HEK293 (cell line): ENCODE data around the gene SHISAL2A.

Experiments used
- CTCF ChIA-PET: fragments of 350-600 bp; formaldehyde crosslinking; extraction: SDS; loops from one replicate; lab custom pipeline; 2021; ENCODE audit warnings: antibody characterized with exemption; lab: Yijun Ruan, JAX
- POLR2A ChIA-PET: fragments of 300-600 bp; formaldehyde crosslinking; extraction: SDS; loops from one replicate; lab custom pipeline; 2020; ENCODE audit warnings: antibody characterized with exemption, inconsistent platforms; lab: Yijun Ruan, JAX
- H3K27ac ChIP-seq: fragments of 200-500 bp; sonication (Bioruptor generic); 2 replicates; pipeline ENCODE4 v1.5.1; 2014; ENCODE audit warnings: low read depth, low read length, control low read depth, inconsistent platforms; ENCODE audit errors: extremely low read depth
- H3K36me3 ChIP-seq, 2 experiments: fragments of 200-500 bp in 1 of 2; sonication (Bioruptor generic) in 1 of 2; 1 replicate in 1 of 2; 2 replicates in 1 of 2; pipeline ENCODE4 v1.5.1; 2014 to 2017; ENCODE audit warnings: inconsistent platforms in 2 of 2, low read length in 2 of 2; ENCODE audit not compliant: control insufficient read depth in 2 of 2, insufficient read depth in 1 of 2
- H3K4me1 ChIP-seq: fragments of 200-500 bp; sonication (Bioruptor generic); 2 replicates; pipeline ENCODE4 v1.5.1; 2014; ENCODE audit warnings: mild to moderate bottlenecking, low read length, inconsistent platforms; ENCODE audit not compliant: control insufficient read depth, insufficient read depth
- H3K4me3 ChIP-seq: 2 replicates; pipeline ENCODE4 v1.5.1; 2011; ENCODE audit warnings: low read depth, mild to moderate bottlenecking, control low read depth, low read length, moderate library complexity
- H3K9me3 ChIP-seq: fragments of 200-500 bp; sonication (Bioruptor generic); 2 replicates; pipeline ENCODE4 v1.5.1; 2014; ENCODE audit warnings: low read depth, low read length, inconsistent platforms; ENCODE audit not compliant: control insufficient read depth, insufficient read depth
- GFI1B ChIP-seq: fragments of 450-650 bp; formaldehyde crosslinking; IDR thresholded peaks from 2 replicates; pipeline ENCODE4 v1.5.1; 2016; ENCODE audit warnings: missing biosample characterization, missing genetic modification characterization
- KLF10 ChIP-seq: fragments of 450-650 bp; IDR thresholded peaks from 2 replicates; pipeline ENCODE4 v1.5.1; 2018; ENCODE audit warnings: missing biosample characterization, mild to moderate bottlenecking, missing genetic modification characterization
- MEIS1 ChIP-seq: sonication (generic); formaldehyde crosslinking; IDR thresholded peaks from 2 replicates; pipeline ENCODE4 v1.8.1; 2022; ENCODE audit warnings: missing genetic modification reagents, mild to moderate bottlenecking, borderline replicate concordance
- SALL2 ChIP-seq: fragments of 450-650 bp; formaldehyde crosslinking; IDR thresholded peaks from 2 replicates; pipeline ENCODE4 v1.5.0; 2017; ENCODE audit warnings: missing biosample characterization, mild to moderate bottlenecking, missing genetic modification characterization, borderline replicate concordance
- ZIC2 ChIP-seq: fragments of 450-650 bp; formaldehyde crosslinking; IDR thresholded peaks from 2 replicates; pipeline ENCODE4 v1.5.1; 2016; ENCODE audit warnings: missing biosample characterization, missing genetic modification characterization
- ZNF175 ChIP-seq: fragments of 450-650 bp; formaldehyde crosslinking; IDR thresholded peaks from 2 replicates; pipeline ENCODE4 v1.5.1; 2016; ENCODE audit warnings: missing biosample characterization, missing genetic modification characterization
- ZNF2 ChIP-seq: fragments of 450-650 bp; formaldehyde crosslinking; IDR thresholded peaks from 2 replicates; pipeline ENCODE4 v1.5.1; 2016; ENCODE audit warnings: missing biosample characterization, missing genetic modification characterization
- ZNF202 ChIP-seq: fragments of 450-650 bp; formaldehyde crosslinking; IDR thresholded peaks from 2 replicates; pipeline ENCODE4 v1.5.1; 2016; ENCODE audit warnings: missing biosample characterization, missing genetic modification characterization, borderline replicate concordance
- ZNF37A ChIP-seq: fragments of 450-650 bp; IDR thresholded peaks from 2 replicates; pipeline ENCODE4 v1.5.1; 2018; ENCODE audit warnings: missing biosample characterization, missing genetic modification characterization
- ZNF423 ChIP-seq: fragments of 450-650 bp; formaldehyde crosslinking; IDR thresholded peaks from 2 replicates; pipeline ENCODE4 v1.5.1; 2016; ENCODE audit warnings: missing biosample characterization, missing genetic modification characterization
- ZNF747 ChIP-seq: fragments of 450-650 bp; formaldehyde crosslinking; IDR thresholded peaks from 2 replicates; pipeline ENCODE4 v1.5.1; 2016; ENCODE audit warnings: missing biosample characterization, missing genetic modification characterization
- TF ChIP-seq, protein P1 (sequence below): fragments of 450-650 bp; formaldehyde crosslinking; conservative IDR thresholded peaks from 2 replicates; pipeline ENCODE4 v1.5.1; 2016; ENCODE audit warnings: low read depth, missing biosample characterization, missing genetic modification characterization
- TF ChIP-seq, protein P2 (sequence below): fragments of 450-650 bp; formaldehyde crosslinking; IDR thresholded peaks from 2 replicates; pipeline ENCODE4 v1.5.1; 2016; ENCODE audit warnings: missing biosample characterization, missing genetic modification characterization
- TF ChIP-seq, protein P3 (sequence below): fragments of 450-650 bp; formaldehyde crosslinking; IDR thresholded peaks from 2 replicates; pipeline ENCODE4 v1.5.1; 2016; ENCODE audit warnings: missing biosample characterization, missing genetic modification characterization, borderline replicate concordance
- TF ChIP-seq, protein P4 (sequence below): fragments of 450-650 bp; formaldehyde crosslinking; IDR thresholded peaks from 2 replicates; pipeline ENCODE4 v1.5.1; 2016; ENCODE audit warnings: missing biosample characterization, missing genetic modification characterization

Gene SHISAL2A

DNA sequence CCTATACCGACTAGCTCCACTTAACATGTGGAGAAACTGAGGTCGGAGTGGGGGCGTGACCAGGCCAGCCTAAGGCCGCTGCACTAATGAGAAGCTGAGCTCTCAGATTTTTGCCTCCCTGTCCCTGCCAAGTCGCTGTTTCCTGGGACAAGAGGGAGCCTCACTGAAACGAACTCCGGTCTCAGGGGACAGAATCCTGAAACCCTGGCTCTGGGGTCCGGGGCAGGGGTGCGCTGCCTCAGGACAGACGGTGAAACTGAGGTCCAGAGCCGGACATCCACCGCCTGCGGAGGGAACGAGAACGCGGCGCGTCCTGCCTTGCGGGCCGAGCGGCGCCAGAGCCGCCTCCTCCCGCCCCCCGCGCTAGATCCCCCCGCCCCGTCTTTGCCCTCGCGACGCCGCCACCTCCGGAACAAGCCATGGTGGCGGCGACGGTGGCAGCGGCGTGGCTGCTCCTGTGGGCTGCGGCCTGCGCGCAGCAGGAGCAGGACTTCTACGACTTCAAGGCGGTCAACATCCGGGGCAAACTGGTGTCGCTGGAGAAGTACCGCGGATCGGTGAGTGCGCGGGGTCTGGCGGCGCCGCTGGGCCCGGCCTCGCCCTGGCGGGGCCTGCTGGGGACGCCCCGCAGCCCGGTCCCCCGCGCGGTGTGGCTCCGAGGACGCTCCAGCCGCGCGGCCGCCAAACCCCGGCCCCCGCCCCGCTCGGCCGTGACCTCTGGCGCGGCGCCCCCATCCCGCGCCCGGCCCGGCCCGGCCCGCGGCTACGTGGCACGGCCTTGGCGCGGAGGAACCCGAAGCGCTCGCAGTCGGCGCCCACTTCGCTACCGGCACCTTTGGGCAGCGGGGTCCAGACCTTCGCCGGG lies 30.7 kb upstream of the SHISAL2A start, which contains the start of gene GPX7:
GPX7 (plus strand) TSS at position 381 of the 865 bp plus-strand sequence; CDS start at position 420, 39 bp downstream.
- no peaks in the 10 kb centered on the region for H3K36me3 ChIP-seq
- TF ChIP-seq, protein P1, sequence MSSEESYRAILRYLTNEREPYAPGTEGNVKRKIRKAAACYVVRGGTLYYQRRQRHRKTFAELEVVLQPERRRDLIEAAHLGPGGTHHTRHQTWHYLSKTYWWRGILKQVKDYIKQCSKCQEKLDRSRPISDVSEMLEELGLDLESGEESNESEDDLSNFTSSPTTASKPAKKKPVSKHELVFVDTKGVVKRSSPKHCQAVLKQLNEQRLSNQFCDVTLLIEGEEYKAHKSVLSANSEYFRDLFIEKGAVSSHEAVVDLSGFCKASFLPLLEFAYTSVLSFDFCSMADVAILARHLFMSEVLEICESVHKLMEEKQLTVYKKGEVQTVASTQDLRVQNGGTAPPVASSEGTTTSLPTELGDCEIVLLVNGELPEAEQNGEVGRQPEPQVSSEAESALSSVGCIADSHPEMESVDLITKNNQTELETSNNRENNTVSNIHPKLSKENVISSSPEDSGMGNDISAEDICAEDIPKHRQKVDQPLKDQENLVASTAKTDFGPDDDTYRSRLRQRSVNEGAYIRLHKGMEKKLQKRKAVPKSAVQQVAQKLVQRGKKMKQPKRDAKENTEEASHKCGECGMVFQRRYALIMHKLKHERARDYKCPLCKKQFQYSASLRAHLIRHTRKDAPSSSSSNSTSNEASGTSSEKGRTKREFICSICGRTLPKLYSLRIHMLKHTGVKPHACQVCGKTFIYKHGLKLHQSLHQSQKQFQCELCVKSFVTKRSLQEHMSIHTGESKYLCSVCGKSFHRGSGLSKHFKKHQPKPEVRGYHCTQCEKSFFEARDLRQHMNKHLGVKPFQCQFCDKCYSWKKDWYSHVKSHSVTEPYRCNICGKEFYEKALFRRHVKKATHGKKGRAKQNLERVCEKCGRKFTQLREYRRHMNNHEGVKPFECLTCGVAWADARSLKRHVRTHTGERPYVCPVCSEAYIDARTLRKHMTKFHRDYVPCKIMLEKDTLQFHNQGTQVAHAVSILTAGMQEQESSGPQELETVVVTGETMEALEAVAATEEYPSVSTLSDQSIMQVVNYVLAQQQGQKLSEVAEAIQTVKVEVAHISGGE: no peak
- no peak for TF ChIP-seq ZNF175 (tag by site-specific recombination)
- TF ChIP-seq, protein P2, sequence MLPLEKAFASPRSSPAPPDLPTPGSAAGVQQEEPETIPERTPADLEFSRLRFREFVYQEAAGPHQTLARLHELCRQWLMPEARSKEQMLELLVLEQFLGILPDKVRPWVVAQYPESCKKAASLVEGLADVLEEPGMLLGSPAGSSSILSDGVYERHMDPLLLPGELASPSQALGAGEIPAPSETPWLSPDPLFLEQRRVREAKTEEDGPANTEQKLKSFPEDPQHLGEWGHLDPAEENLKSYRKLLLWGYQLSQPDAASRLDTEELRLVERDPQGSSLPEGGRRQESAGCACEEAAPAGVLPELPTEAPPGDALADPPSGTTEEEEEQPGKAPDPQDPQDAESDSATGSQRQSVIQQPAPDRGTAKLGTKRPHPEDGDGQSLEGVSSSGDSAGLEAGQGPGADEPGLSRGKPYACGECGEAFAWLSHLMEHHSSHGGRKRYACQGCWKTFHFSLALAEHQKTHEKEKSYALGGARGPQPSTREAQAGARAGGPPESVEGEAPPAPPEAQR (tag by site-specific recombination): no peak
- no peak for TF ChIP-seq ZNF423
- no peak for TF ChIP-seq GFI1B (tag by site-specific recombination)
- no peak for TF ChIP-seq ZNF2
- no peak for TF ChIP-seq ZIC2 (tag by site-specific recombination)
- no peak for TF ChIP-seq ZNF37A (tag by site-specific recombination)
- TF ChIP-seq KLF10 (tag by site-specific recombination): no peak
- TF ChIP-seq, protein P3, sequence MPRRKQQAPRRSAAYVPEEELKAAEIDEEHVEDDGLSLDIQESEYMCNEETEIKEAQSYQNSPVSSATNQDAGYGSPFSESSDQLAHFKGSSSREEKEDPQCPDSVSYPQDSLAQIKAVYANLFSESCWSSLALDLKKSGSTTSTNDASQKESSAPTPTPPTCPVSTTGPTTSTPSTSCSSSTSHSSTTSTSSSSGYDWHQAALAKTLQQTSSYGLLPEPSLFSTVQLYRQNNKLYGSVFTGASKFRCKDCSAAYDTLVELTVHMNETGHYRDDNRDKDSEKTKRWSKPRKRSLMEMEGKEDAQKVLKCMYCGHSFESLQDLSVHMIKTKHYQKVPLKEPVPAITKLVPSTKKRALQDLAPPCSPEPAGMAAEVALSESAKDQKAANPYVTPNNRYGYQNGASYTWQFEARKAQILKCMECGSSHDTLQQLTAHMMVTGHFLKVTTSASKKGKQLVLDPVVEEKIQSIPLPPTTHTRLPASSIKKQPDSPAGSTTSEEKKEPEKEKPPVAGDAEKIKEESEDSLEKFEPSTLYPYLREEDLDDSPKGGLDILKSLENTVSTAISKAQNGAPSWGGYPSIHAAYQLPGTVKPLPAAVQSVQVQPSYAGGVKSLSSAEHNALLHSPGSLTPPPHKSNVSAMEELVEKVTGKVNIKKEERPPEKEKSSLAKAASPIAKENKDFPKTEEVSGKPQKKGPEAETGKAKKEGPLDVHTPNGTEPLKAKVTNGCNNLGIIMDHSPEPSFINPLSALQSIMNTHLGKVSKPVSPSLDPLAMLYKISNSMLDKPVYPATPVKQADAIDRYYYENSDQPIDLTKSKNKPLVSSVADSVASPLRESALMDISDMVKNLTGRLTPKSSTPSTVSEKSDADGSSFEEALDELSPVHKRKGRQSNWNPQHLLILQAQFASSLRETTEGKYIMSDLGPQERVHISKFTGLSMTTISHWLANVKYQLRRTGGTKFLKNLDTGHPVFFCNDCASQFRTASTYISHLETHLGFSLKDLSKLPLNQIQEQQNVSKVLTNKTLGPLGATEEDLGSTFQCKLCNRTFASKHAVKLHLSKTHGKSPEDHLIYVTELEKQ (tag by site-specific recombination): no peak
- TF ChIP-seq SALL2 (tag by site-specific recombination): no peak
- TF ChIP-seq, protein P4, sequence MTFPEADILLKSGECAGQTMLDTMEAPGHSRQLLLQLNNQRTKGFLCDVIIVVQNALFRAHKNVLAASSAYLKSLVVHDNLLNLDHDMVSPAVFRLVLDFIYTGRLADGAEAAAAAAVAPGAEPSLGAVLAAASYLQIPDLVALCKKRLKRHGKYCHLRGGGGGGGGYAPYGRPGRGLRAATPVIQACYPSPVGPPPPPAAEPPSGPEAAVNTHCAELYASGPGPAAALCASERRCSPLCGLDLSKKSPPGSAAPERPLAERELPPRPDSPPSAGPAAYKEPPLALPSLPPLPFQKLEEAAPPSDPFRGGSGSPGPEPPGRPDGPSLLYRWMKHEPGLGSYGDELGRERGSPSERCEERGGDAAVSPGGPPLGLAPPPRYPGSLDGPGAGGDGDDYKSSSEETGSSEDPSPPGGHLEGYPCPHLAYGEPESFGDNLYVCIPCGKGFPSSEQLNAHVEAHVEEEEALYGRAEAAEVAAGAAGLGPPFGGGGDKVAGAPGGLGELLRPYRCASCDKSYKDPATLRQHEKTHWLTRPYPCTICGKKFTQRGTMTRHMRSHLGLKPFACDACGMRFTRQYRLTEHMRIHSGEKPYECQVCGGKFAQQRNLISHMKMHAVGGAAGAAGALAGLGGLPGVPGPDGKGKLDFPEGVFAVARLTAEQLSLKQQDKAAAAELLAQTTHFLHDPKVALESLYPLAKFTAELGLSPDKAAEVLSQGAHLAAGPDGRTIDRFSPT (tag by site-specific recombination): no peak
- no peak for TF ChIP-seq ZNF747 (tag by site-specific recombination)
- TF ChIP-seq ZNF202 (tag by site-specific recombination): no peak
- TF ChIP-seq MEIS1 (CRISPR knock-in tag): no peak
- TF ChIP-seq, all 188 proteins: peak for 0
- H3K9me3 ChIP-seq: no peaks in the 10 kb centered on the region
- H3K27ac ChIP-seq: no peak within 1 kb of the TSS
- H3K4me1 ChIP-seq: no peaks in the 10 kb centered on the region
- H3K4me3 ChIP-seq: no peak within 1 kb of the TSS
- ChIA-PET POLR2A (interaction anchor here (0.6 kb wide), 1 partner anchor 241 kb away, joined by 3 read pairs; no protein-coding TSS in a partner anchor), CTCF (no interaction called here)
